HG03439 (cell line): Measurements from ENCODE around the gene ZNF555.

Experiments
- ATAC-seq: cut with Tn5 transposase; IDR thresholded peaks from one replicate; pipeline ENCODE4 v1.9.1; 2021; ENCODE audit warnings: mild to moderate bottlenecking, moderate library complexity; ENCODE audit not compliant: unreplicated experiment

Gene ZNF555

GRCh38 chr19:2822846-2823245, 18.4 kb upstream of the ZNF555 start:
- no peak for ATAC-seq

GRCh38 chr19:2823646-2824045, 17.6 kb upstream of the ZNF555 start:
- ATAC-seq = no peak

GRCh38 chr19:2824129-2824528, 17.1 kb upstream of the ZNF555 start:
- ATAC-seq = no peak

- ATAC-seq = no peak
These were observed 14.3 kb upstream of the ZNF555 start for GRCh38 chr19:2827022-2827421.

- ATAC-seq = no peak
These were observed 13.3 kb upstream of the ZNF555 start for GRCh38 chr19:2827840-2828489.

- no peak for ATAC-seq
These were observed 6.9 kb upstream of the ZNF555 start for GRCh38 chr19:2834294-2834871.

DNA sequence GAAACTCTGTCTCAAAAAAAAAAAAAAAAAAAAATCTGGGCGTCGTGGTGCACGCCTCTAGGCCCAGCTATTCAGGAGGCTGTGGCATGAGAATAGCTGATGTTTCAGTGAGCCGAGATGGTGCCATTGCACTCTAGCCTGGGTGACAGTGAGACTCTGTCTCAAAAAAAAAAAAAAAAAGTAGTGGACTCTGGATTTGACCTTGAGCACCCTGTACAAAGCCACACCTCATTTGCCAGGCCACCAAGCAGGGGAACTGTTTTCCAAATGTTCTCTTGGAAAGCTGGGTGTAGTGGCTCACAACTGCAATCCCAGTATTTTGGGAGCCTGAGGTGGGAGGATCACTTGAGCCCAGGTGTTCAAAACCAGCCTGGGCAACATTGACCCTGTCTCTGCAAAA, 3.8 kb upstream of the ZNF555 start:
- no peak for ATAC-seq

DNA sequence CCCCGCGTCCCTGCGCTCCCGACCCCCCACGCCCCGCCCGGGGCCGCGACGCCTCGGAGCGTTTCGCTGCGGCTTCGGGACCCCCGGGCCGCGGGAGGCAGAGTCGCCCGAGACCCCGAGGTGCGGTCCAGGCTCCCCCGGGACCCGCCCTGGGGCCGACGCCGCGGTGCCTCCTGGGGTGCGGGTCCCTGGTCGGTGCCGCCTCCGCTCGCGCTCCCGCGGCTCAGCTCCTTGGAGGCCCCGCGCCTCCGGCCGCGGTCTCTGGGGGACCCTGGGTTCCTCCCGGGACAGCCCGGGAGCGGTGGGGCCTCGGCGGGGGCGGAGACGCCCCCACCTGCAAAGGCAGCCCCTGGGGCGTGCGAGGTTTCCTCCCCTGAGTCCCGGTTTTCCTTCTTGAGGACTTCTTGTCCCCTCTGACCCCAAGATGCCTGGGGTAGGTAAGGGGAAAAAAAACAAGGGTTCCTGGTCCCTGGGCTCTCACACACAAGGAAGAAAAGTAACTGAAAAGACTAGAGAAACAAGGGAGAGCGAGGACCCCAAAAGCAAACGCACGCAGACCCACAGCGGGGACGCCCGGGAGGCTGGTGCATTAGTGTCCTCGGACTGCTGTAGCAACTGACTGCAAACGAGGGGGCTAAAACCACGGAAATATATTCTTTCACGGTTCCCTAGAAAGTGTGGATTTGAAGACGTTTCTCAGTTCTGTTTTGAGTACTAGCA, 740 bp downstream of the ZNF555 start:
- no peak for ATAC-seq

- no peak for ATAC-seq
These were observed 3.8 kb downstream of the ZNF555 start for GRCh38 chr19:2845107-2845506.

DNA sequence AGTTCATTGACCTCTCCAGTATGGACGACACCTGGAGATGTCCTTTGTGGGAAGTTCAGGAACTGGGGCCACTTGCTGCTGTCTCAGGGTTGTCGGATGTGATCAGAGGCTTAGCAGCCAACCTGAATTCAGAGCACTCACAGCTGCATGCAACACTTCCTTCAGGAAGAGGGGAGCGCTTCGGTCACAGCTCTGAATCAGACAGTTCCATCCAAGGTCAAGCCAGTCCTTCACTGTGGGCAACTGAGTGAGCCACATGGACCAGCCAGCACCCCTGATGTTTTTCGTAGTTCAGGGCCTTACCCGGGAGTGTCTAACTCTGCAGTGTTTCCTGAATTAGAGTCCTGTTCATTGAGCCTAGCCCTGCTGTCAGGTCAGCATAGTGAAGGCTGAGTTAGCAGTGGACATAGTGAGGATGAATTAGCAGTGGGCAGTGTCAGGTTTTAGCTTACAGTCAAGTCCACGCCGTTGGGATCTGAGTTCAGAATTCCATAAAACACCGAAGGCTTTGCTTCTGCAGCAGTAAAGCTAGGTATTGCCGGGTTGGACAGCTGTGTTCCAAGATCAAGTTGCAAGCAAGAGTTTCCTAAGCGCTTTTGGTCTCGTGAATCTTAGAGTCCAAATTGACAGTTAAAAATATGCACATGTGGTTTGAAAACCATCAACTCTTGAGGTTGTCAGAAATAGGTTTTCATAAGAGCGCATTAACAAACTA, 5.1 kb downstream of the ZNF555 start:
- ATAC-seq = no peak

DNA sequence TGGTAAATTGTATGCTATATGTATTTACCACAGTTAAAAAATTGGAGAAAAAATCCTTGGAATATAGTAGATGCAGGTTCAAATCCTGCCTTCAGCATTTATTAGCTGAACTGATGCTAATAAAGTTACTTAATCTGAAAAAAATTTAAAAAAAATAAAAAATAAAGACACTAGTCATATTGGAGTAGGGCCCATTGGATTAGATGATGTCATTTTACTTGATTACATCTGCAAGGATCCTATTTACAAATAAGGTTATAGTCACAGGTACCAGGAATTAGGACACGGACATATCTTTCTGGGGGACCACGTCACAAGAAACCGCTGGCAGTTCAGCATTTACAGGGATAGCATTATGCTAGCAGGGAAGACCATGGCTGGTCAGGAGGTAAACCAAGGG, 6.2 kb downstream of the ZNF555 start:
- no peak for ATAC-seq

DNA sequence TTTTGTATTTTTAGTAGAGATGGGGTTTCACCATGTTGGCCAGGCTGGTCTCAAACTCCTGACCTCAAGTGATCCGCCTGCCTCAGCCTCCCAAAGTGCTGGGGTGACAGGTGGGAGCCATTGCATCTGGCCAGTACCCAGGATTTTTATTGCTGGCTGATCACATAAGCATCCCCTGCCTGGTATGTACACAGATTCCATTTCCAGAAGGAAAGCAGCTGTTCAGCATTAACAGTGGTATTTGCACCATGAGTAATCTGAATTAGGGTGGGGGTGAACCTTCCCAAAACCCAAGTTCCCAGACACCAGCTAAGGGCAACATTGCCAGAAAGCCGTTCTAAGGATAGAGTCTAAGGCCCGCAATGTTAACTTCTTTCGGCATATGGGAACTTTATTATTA, 7.3 kb downstream of the ZNF555 start:
- ATAC-seq = no peak

GRCh38 chr19:2850256-2850925, 9.1 kb downstream of the ZNF555 start:
- ATAC-seq = no peak

- ATAC-seq = no peak
These were observed 11.3 kb downstream of the ZNF555 start for GRCh38 chr19:2852598-2852997.

DNA sequence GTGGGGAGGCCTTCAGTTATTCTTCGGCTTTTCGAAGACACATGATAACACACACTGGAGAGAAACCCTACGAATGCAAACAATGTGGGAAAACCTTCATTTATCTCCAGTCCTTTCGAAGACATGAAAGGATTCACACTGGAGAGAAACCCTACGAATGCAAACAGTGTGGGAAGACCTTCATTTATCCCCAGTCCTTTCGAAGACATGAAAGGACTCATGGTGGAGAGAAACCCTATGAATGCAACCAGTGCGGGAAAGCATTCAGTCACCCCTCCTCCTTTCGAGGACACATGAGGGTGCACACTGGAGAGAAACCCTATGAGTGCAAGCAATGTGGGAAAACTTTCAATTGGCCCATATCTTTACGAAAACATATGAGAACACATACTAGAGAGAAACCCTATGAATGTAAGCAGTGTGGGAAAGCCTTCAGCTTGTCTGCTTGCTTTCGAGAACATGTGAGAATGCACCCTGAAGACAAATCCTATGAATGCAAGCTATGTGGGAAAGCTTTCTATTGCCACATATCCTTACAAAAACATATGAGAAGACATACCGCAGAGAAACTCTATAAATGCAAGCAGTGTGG, 11.8 kb downstream of the ZNF555 start:
- ATAC-seq = no peak

DNA sequence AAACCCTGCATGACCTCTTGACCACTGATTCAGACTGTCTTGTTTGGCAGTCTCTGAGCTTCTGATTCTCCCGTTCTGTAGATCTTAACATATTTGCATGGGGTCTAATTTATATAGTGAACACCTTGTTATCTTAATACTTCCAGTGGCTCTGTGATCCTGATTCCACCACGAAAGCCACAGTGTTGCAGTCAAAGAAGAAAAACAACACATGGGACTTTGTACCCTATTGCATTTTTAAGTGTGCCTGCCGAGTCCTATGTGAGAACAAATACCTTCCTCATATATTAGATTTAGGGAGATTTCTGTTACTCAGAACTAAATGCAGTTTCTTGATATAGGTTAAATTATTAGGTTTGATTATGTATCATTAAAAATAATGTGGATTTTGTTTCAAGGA, 13.6 kb downstream of the ZNF555 start:
- no peak for ATAC-seq

- no peak for ATAC-seq
These were observed 15.3 kb downstream of the ZNF555 start for GRCh38 chr19:2856457-2857050.

GRCh38 chr19:2858864-2859263, 17.6 kb downstream of the ZNF555 start:
- no peak for ATAC-seq

GRCh38 chr19:2863816-2864215, 22.5 kb downstream of the ZNF555 start:
- no peak for ATAC-seq

- no peak for ATAC-seq
These were observed 24.2 kb downstream of the ZNF555 start for GRCh38 chr19:2865334-2866100.
